Activated CD4-positive, alpha-beta T cell treated with anti-CD3 and anti-CD28 coated beads for 36 hours (primary cell): Measurements from ENCODE around the gene DSCAML1. TPM values are rescaled to one million over a fixed set of nuclear protein-coding genes. Genes with fewer than 3 reads are reported as not detected.

ENCODE experiments used
- ATAC-seq: fragments of 200-7000 bp; cut with Tn5 transposase; one replicate; pipeline ENCODE4 v1.10.0; 2021; ENCODE audit warnings: mild to moderate bottlenecking, moderate library complexity
- CTCF ChIA-PET: fragments of 350-600 bp; sonication (Branson Sonifier 250); formaldehyde crosslinking; loops from one replicate; lab custom pipeline; 2021; ENCODE audit warnings: antibody characterized with exemption; lab: Charles Lee
- POLR2A ChIA-PET: fragments of 350-600 bp; sonication (Branson Sonifier 250); formaldehyde crosslinking; loops from one replicate; lab custom pipeline; 2021; ENCODE audit warnings: antibody characterized with exemption, inconsistent platforms; lab: Charles Lee
- DNase-seq: peaks from one replicate; pipeline ENCODE4 v3.0.0-alpha.2; 2020
- H3K27ac Mint-ChIP-seq: one replicate; pipeline ENCODE4 v1.8.0; 2021; ENCODE audit warnings: mixed read lengths
- H3K27me3 Mint-ChIP-seq: one replicate; pipeline ENCODE4 v1.8.0; 2021; ENCODE audit warnings: mixed read lengths
- H3K36me3 Mint-ChIP-seq: one replicate; pipeline ENCODE4 v1.8.0; 2021; ENCODE audit warnings: low read depth, mixed read lengths
- H3K4me1 Mint-ChIP-seq: one replicate; pipeline ENCODE4 v1.8.0; 2021; ENCODE audit warnings: mixed read lengths
- H3K4me3 Mint-ChIP-seq: one replicate; pipeline ENCODE4 v1.8.0; 2021; ENCODE audit warnings: mild to moderate bottlenecking, moderate library complexity, mixed read lengths
- H3K9me3 Mint-ChIP-seq: one replicate; pipeline ENCODE4 v1.8.0; 2021; ENCODE audit warnings: low read depth, mixed read lengths
- intact Hi-C, 2 experiments: fragments of 100-400 bp; cut with DNase I in 1 of 2; cut with micrococcal nuclease in 1 of 2; formaldehyde crosslinking; loops; one replicate each; pipeline versions ENCODE4 v1.14.2 to v1.15.1; 2022 to 2024; cut with DNase I, micrococcal nuclease
- total RNA-seq, 2 experiments: library from RNA; stranded (reverse); gene quantifications; one replicate each; pipeline ENCODE4 v1.2.3, GENCODE V29; 2021

The DSCAML1 gene
- total RNA-seq, 2 experiments from 2014 or later: 0.05 to 0.67 TPM

DNA sequence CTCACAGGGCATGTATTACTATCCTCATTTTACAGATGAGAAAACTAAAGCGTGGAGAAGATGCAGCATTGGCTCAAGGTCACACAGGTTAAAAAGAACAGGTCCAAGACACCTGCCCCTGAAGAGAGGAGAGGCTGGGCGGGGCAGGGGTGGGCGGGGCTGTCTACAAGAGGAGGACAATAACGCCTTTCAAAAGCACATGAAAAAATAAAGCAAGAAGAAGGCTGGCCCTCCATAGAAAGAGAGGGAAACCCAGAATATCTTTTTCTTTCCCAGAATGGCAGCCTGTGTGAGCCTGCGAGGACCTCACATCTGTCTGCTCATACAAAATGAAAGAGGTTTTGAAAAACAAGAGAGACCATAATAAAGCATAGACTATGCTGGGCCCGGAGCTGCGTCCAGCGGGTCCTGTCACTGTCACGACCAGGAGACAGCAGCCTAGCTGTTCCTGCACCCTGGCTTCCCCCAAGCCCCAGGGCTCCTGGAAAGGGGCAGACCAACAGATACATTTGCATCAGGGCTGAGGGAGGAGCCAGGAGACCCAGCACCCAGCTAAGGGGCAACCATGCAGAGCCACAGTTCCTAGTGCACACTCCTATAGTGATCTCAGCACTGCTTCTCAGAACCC is 61.6 kb downstream of the DSCAML1 start:
- no peaks in the 10 kb centered on the region for H3K9me3 Mint-ChIP-seq

DNA sequence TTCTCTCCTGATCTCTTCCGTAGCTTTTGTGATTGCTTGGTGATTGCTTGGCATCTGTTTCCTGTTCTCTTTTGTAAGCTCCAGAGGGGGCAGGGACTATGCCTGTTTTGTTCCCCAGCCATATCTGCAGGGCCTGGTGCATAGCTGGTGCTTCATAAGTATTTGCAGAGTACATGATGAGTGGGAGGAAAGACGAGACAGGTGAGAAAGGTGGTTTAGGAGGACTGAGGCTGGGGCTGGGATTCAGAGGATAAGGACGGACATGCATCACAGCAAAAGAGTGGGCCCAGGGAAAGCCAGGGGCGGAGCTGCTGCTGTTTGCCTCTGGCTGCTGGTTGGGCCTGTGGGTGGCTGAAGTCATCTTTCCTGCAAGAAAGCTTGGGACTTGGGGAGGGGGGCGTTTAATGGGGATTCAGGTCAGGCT is 62.4 kb downstream of the DSCAML1 start:
- no peak overlapping the region for H3K4me3 Mint-ChIP-seq
- ChIA-PET CTCF (no interaction called here), POLR2A (no interaction called here)
- no peak for DNase-seq
- no peak for ATAC-seq
- H3K27me3 Mint-ChIP-seq: no peaks in the 10 kb centered on the region
- intact Hi-C loops: no loop called here
- H3K9me3 Mint-ChIP-seq: no peaks in the 10 kb centered on the region
- H3K27ac Mint-ChIP-seq: no peak overlapping the region
- no peaks in the 10 kb centered on the region for H3K36me3 Mint-ChIP-seq
- no peaks in the 10 kb centered on the region for H3K4me1 Mint-ChIP-seq

More for the DNA sequence above, 61.6 kb downstream of the DSCAML1 start:
- Mint-ChIP-seq H3K36me3 (no peaks in the 10 kb centered on the region), H3K27ac (no peak overlapping the region), H3K4me1 (no peaks in the 10 kb centered on the region), H3K27me3 (no peaks in the 10 kb centered on the region), H3K4me3 (no peak overlapping the region)
- DNase-seq (no peak), ATAC-seq (no peak)
- CTCF ChIA-PET: interaction anchor here (1.1 kb wide), 1 partner anchor 17 kb away, joined by 3 read pairs; no protein-coding TSS in a partner anchor
- intact Hi-C loops: no loop called here
- POLR2A ChIA-PET: no interaction called here

DNA sequence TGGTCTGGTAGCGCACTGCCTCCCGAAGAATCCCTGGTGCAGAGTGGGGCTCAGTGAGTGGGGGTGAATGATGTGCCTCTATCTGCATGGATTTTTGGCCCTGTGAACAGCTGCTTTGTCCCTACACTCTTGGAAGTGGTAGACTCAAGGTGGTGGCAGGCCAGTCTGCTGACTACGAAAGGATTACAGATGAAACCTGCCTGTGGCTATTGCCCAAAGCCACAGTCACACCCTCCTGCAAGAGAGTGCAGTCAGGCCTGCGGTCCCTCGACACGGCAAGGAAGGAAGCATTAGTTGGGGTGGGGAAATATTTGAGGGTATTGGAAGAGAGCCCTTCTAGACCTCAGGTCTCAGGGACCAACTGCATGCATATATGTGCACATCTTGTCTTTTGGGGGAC is 63.7 kb downstream of the DSCAML1 start:
- no peak for DNase-seq
- POLR2A ChIA-PET: no interaction called here
- CTCF ChIA-PET: no interaction called here
- no peak for ATAC-seq
- no peaks in the 10 kb centered on the region for H3K27me3 Mint-ChIP-seq
- no peak overlapping the region for H3K27ac Mint-ChIP-seq
- no peaks in the 10 kb centered on the region for H3K9me3 Mint-ChIP-seq
- no peaks in the 10 kb centered on the region for H3K4me1 Mint-ChIP-seq
- no peak overlapping the region for H3K4me3 Mint-ChIP-seq
- intact Hi-C loops: no loop called here
- H3K36me3 Mint-ChIP-seq: no peaks in the 10 kb centered on the region

DNA sequence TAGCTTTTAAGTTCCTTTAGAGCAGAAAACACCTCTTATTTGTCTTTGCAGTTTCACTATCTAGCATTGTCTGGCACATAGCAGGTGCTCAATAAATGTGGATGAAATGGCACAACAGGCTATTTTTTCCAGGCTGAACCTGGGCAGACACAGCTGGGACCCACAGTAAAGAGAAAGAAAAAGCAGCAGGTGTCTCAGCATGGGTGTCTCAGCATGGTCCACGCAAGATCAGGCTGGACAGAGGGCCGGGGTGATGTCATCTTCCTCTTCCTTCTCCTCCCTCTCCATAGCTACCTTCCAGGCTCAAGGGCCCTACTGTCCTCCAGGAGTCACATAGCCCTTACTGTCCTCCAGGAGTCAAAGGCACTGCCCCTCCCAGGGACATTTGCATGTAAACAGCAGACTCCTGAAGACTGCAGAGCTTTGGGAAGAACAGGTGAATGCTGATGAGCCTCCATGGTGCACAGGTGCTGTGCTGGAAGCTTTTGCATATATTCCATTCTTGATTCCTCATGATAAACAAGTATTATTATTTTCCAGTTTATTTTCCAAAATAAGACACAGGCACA is 65.2 kb downstream of the DSCAML1 start:
- intact Hi-C loops: no loop called here
- Mint-ChIP-seq H3K27me3 (no peaks in the 10 kb centered on the region), H3K27ac (no peak overlapping the region), H3K9me3 (no peaks in the 10 kb centered on the region), H3K36me3 (no peaks in the 10 kb centered on the region), H3K4me1 (no peaks in the 10 kb centered on the region), H3K4me3 (no peak overlapping the region)
- ATAC-seq (no peak), DNase-seq (no peak)
- ChIA-PET CTCF (interaction anchor here (0.6 to 1.1 kb wide), 3 partner anchors 90 to 576 kb away, joined by 3 to 4 read pairs (median 3); no protein-coding TSS in a partner anchor), POLR2A (no interaction called here)

GRCh38 chr11:117730208-117730800 is 66.7 kb downstream of the DSCAML1 start:
- POLR2A ChIA-PET: no interaction called here
- Mint-ChIP-seq H3K36me3 (no peaks in the 10 kb centered on the region), H3K27ac (no peak overlapping the region), H3K4me1 (no peaks in the 10 kb centered on the region), H3K9me3 (no peaks in the 10 kb centered on the region), H3K27me3 (peaks cover 4% of the 10 kb centered on the region), H3K4me3 (no peak overlapping the region)
- intact Hi-C loops: no loop called here
- DNase-seq (no peak), ATAC-seq (no peak)
- CTCF ChIA-PET: interaction anchor here (1.1 kb wide), 1 partner anchor 114 kb away, joined by 3 read pairs; no protein-coding TSS in a partner anchor

- Mint-ChIP-seq H3K36me3 (no peaks in the 10 kb centered on the region), H3K27ac (no peak overlapping the region), H3K27me3 (peaks cover 5% of the 10 kb centered on the region), H3K9me3 (no peaks in the 10 kb centered on the region), H3K4me1 (no peaks in the 10 kb centered on the region), H3K4me3 (no peak overlapping the region)
- ATAC-seq (no peak), DNase-seq (no peak)
- ChIA-PET CTCF (interaction anchor here (0.6 kb wide), 1 partner anchor 1448 kb away, joined by 4 read pairs; no protein-coding TSS in a partner anchor), POLR2A (no interaction called here)
- intact Hi-C loops: no loop called here
Measured at GRCh38 chr11:117725048-117725734, 71.8 kb downstream of the DSCAML1 start.

DNA sequence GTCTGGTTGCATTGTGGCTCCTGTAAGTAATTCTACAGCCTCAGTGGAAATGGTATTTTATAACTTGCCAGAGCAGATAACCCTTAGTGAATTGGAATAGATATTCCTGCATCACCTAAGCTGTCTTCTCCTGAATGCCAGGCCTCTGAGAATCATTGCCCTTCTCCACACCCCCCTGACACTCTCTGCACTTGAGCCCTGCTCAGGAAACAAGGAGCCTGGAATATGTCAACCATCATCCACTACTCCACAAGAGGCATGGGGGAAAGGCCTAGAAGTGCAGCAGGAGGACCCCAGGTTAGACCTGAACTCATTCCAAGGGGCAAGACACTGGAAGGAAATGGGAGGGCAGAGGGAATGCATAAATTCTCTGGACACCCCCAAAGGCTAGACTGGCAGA is 72.4 kb downstream of the DSCAML1 start:
- H3K27ac Mint-ChIP-seq: no peak overlapping the region
- DNase-seq: no peak
- H3K27me3 Mint-ChIP-seq: peaks cover 5% of the 10 kb centered on the region
- no peak overlapping the region for H3K4me3 Mint-ChIP-seq
- ChIA-PET POLR2A (no interaction called here), CTCF (interaction anchor here (0.8 kb wide), 1 partner anchor 83 kb away, joined by 3 read pairs; no protein-coding TSS in a partner anchor)
- no peaks in the 10 kb centered on the region for H3K4me1 Mint-ChIP-seq
- H3K36me3 Mint-ChIP-seq: no peaks in the 10 kb centered on the region
- intact Hi-C loops: no loop called here
- H3K9me3 Mint-ChIP-seq: no peaks in the 10 kb centered on the region
- ATAC-seq: no peak

GRCh38 chr11:117724104-117724503 is 72.9 kb downstream of the DSCAML1 start:
- Mint-ChIP-seq H3K4me3 (no peak overlapping the region), H3K27me3 (peaks cover 5% of the 10 kb centered on the region), H3K27ac (no peak overlapping the region), H3K36me3 (no peaks in the 10 kb centered on the region), H3K9me3 (no peaks in the 10 kb centered on the region), H3K4me1 (no peaks in the 10 kb centered on the region)
- ATAC-seq: no peak
- intact Hi-C loops: no loop called here
- ChIA-PET POLR2A (no interaction called here), CTCF (interaction anchor here (0.6 to 0.8 kb wide), 2 partner anchors 83 to 1865 kb away, joined by 3 to 4 read pairs; no protein-coding TSS in a partner anchor)
- DNase-seq: no peak

DNA sequence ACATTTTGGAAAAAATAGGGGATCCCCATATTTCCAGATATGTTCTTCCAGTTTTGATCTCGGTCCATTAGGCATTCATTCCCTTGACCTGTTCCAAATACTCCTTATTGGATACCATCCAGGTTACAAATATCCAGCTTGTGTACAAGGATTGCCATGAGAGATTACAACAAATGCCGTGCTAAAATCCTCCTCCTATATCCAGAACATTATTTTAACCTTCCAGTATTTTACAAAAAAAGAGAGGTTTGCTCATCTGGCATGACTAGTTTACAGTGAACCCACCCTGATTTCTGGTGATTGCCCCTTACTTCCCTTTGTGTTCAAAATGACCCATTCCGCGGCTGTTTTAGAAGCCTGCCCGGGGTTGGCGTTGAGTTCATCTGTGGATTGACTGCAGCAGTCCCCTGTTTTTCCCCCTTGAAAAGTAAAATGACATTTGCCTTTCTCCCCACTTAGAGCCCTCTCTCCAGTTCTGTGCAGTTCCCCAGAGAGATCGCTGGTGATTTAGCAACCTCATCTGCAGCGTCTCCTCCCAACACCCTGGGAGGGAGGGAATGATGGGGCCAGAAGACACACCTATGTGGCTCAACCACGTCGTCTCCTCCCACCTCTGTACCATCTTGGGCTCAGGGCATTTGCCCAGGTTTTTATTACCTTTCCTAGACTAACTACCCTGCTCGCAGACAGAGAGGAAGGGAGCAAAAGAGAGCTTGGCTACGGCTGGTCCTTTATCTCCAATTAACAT is 73.6 kb downstream of the DSCAML1 start:
- no peak for ATAC-seq
- no peaks in the 10 kb centered on the region for H3K36me3 Mint-ChIP-seq
- ChIA-PET CTCF (interaction anchor here (0.6 to 1.2 kb wide), 4 partner anchors 12 to 1866 kb away, joined by 3 to 4 read pairs (median 3); no protein-coding TSS in a partner anchor), POLR2A (no interaction called here)
- DNase-seq: no peak
- H3K27ac Mint-ChIP-seq: no peak overlapping the region
- peaks cover 7% of the 10 kb centered on the region for H3K27me3 Mint-ChIP-seq
- no peak overlapping the region for H3K4me3 Mint-ChIP-seq
- H3K4me1 Mint-ChIP-seq: no peaks in the 10 kb centered on the region
- H3K9me3 Mint-ChIP-seq: no peaks in the 10 kb centered on the region
- intact Hi-C loops: no loop called here

- ChIA-PET CTCF (interaction anchor here (1.2 kb wide), 1 partner anchor 10 kb away, joined by 3 read pairs; no protein-coding TSS in a partner anchor), POLR2A (no interaction called here)
- H3K9me3 Mint-ChIP-seq: no peaks in the 10 kb centered on the region
- no peak overlapping the region for H3K27ac Mint-ChIP-seq
- H3K4me1 Mint-ChIP-seq: no peaks in the 10 kb centered on the region
- no peak for ATAC-seq
- H3K27me3 Mint-ChIP-seq: peaks cover 7% of the 10 kb centered on the region
- intact Hi-C loops: no loop called here
- DNase-seq: no peak
- H3K4me3 Mint-ChIP-seq: no peak overlapping the region
- no peaks in the 10 kb centered on the region for H3K36me3 Mint-ChIP-seq
Measured at GRCh38 chr11:117722082-117722481, 74.9 kb downstream of the DSCAML1 start.

DNA sequence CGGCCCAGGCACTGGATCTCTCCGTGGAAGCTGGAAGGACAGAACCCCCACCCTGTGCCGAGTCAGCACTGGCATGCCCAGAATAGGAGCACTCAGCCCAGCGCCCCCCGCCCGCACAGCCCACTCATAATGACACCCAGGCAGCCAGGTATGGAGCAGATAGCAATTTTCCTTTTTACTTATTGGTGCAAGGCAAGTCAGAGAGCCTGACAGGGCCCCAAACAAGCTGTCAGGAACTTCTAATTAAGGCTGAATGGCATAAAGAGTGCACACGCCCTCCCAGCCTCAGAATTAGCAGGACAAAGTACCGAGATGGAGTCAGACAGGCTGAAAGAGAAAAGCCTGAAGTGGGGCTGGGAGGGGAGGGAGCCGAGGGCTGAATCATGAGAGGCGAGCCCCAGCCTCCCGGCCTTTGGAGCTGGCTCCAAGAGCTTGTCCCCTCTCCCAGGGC is 76.9 kb downstream of the DSCAML1 start:
- intact Hi-C loops: no loop called here
- Mint-ChIP-seq H3K27me3 (peaks cover 4% of the 10 kb centered on the region), H3K4me1 (no peaks in the 10 kb centered on the region), H3K36me3 (no peaks in the 10 kb centered on the region), H3K9me3 (no peaks in the 10 kb centered on the region), H3K4me3 (no peak overlapping the region), H3K27ac (no peak overlapping the region)
- ATAC-seq (no peak), DNase-seq (no peak)
- CTCF ChIA-PET: no interaction called here
- POLR2A ChIA-PET: no interaction called here
